OCI-LY1 (cell line): ENCODE results near the gene SEL1L3.

Experiments used
- H2AFZ ChIP-seq: fragments of 200-600 bp; sonication (generic), shearing (Covaris generic); 2 replicates; pipeline ENCODE4 v1.6.0; 2014; ENCODE audit warnings: antibody characterized with exemption, mild to moderate bottlenecking, low read length
- H3F3A ChIP-seq: fragments of 200-600 bp; sonication (generic), shearing (Covaris generic); 2 replicates; pipeline ENCODE4 v1.6.0; 2014; ENCODE audit warnings: mild to moderate bottlenecking, antibody characterized with exemption, low read length, moderate library complexity; ENCODE audit not compliant: insufficient read depth
- H3K27ac ChIP-seq: fragments of 200-600 bp; sonication (generic); 2 replicates; pipeline ENCODE4 v1.5.1; 2014; ENCODE audit warnings: low read length, mixed run types, mild to moderate bottlenecking, low read depth; ENCODE audit not compliant: poor library complexity, severe bottlenecking
- H3K27me3 ChIP-seq: fragments of 200-600 bp; sonication (generic); 2 replicates; pipeline ENCODE4 v1.6.0; 2014; ENCODE audit warnings: antibody characterized with exemption, mild to moderate bottlenecking, low read length, moderate library complexity; ENCODE audit not compliant: insufficient read depth
- H3K36me3 ChIP-seq: fragments of 200-600 bp; sonication (generic); 2 replicates; pipeline ENCODE4 v1.6.1; 2014; ENCODE audit warnings: mild to moderate bottlenecking, antibody characterized with exemption, low read length, moderate library complexity, mixed read lengths; ENCODE audit not compliant: insufficient read depth
- H3K4me1 ChIP-seq: fragments of 200-600 bp; sonication (generic); 2 replicates; pipeline ENCODE4 v1.5.1; 2014; ENCODE audit warnings: mild to moderate bottlenecking, low read length, moderate library complexity; ENCODE audit not compliant: insufficient read depth, severe bottlenecking
- H3K4me2 ChIP-seq: fragments of 200-600 bp; sonication (generic), shearing (Covaris generic); 2 replicates; pipeline ENCODE4 v1.6.1; 2014; ENCODE audit warnings: low read length
- H3K4me3 ChIP-seq: fragments of 200-600 bp; sonication (generic); 2 replicates; pipeline ENCODE4 v1.5.1; 2014; ENCODE audit warnings: low read length, low read depth, mild to moderate bottlenecking, mixed read lengths; ENCODE audit not compliant: poor library complexity, severe bottlenecking
- H3K79me2 ChIP-seq: fragments of 200-600 bp; shearing (Covaris generic); 2 replicates; pipeline ENCODE4 v1.6.1; 2016; ENCODE audit warnings: mixed run types, low read length, mixed read lengths; ENCODE audit not compliant: insufficient read depth
- H3K9ac ChIP-seq: fragments of 200-600 bp; sonication (generic), shearing (Covaris generic); 2 replicates; pipeline ENCODE4 v1.6.1; 2014; ENCODE audit warnings: mild to moderate bottlenecking, low read length, mixed read lengths
- H3K9me2 ChIP-seq: fragments of 200-600 bp; sonication (generic), shearing (Covaris generic); 2 replicates; pipeline ENCODE4 v1.6.1; 2014; ENCODE audit warnings: low read depth, mild to moderate bottlenecking, low read length, mixed read lengths
- H3K9me3 ChIP-seq: fragments of 200-600 bp; shearing (Covaris generic); 2 replicates; pipeline ENCODE4 v1.6.1; 2014; ENCODE audit warnings: low read length, mixed read lengths
- H4K20me1 ChIP-seq: fragments of 200-600 bp; sonication (generic), shearing (Covaris generic); 2 replicates; pipeline ENCODE4 v1.6.0; 2016; ENCODE audit warnings: mild to moderate bottlenecking, low read length; ENCODE audit not compliant: insufficient read depth
- EZH2 ChIP-seq: fragments of 200-600 bp; sonication (generic), shearing (Covaris generic); IDR thresholded peaks from 2 replicates; pipeline ENCODE4 v1.8.0; 2017; ENCODE audit warnings: borderline replicate concordance, mixed run types, mild to moderate bottlenecking, antibody characterized with exemption, low read length, moderate library complexity, mixed read lengths
- TF ChIP-seq, protein P1 (sequence below): fragments of 200-600 bp; sonication (generic), shearing (Covaris generic); IDR thresholded peaks from 2 replicates; pipeline ENCODE4 v1.5.1; 2017; ENCODE audit warnings: mild to moderate bottlenecking, antibody characterized with exemption, low read length, moderate library complexity, mixed read lengths

The SEL1L3 gene

DNA sequence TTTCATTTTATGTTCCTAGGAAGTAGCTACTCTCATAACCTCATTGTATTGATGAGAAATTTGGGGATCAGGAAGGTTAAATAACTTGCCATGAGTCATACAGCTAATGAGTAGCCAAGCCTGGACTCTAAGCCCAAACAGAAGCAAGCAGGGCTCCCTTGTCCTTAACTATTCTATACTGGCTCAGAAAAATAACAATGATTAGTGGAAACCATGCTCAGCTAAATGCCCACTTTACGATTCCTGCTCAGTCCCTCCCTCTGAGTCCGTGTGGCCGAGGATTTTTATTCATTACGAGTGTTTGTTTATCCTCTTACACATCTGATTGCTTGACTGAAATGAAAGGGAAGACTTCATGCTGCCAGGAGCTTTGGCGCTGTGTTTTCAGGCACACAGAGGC lies 106.3 kb downstream of the SEL1L3 start:
- Histone ChIP-seq H3K79me2 (no peaks in the 10 kb centered on the region), H2AFZ (no peak overlapping the region), H3K36me3 (peaks cover 65% of the 10 kb centered on the region), H3F3A (no peaks in the 10 kb centered on the region), H3K9me2 (no peaks in the 10 kb centered on the region), H3K27me3 (no peaks in the 10 kb centered on the region), H3K4me1 (no peaks in the 10 kb centered on the region), H4K20me1 (no peaks in the 10 kb centered on the region), H3K27ac (no peak overlapping the region), H3K9ac (no peak overlapping the region), H3K9me3 (no peaks in the 10 kb centered on the region), H3K4me3 (no peak overlapping the region), H3K4me2 (no peak overlapping the region)
- no peak for TF ChIP-seq EZH2
- TF ChIP-seq, protein P1, sequence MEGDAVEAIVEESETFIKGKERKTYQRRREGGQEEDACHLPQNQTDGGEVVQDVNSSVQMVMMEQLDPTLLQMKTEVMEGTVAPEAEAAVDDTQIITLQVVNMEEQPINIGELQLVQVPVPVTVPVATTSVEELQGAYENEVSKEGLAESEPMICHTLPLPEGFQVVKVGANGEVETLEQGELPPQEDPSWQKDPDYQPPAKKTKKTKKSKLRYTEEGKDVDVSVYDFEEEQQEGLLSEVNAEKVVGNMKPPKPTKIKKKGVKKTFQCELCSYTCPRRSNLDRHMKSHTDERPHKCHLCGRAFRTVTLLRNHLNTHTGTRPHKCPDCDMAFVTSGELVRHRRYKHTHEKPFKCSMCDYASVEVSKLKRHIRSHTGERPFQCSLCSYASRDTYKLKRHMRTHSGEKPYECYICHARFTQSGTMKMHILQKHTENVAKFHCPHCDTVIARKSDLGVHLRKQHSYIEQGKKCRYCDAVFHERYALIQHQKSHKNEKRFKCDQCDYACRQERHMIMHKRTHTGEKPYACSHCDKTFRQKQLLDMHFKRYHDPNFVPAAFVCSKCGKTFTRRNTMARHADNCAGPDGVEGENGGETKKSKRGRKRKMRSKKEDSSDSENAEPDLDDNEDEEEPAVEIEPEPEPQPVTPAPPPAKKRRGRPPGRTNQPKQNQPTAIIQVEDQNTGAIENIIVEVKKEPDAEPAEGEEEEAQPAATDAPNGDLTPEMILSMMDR = no peak

DNA sequence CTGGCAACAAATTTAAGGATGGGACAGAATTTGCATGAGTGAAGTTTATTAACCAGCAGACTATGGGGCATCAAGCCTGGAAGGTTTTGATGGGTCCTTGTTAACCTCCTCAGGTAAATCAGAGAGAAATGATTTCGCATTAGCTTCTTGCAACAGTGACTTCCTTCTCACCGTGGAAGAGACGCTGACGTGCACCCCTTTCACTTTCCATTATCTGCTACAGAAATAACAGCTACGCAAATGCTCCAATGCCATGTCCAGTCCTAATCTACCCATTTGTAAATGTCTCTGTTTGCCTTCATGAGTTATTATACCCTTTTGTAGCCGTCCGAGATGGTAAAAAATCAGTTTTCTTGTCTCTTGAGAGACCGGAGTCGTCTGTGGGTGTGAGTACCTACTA lies 106.9 kb downstream of the SEL1L3 start:
- no peaks in the 10 kb centered on the region for H4K20me1 ChIP-seq
- H2AFZ ChIP-seq = no peak overlapping the region
- no peaks in the 10 kb centered on the region for H3K27me3 ChIP-seq
- peaks cover 63% of the 10 kb centered on the region for H3K36me3 ChIP-seq
- no peak for TF ChIP-seq EZH2
- TF ChIP-seq, protein P1 = no peak
- H3K4me1 ChIP-seq = no peaks in the 10 kb centered on the region
- no peak overlapping the region for H3K9ac ChIP-seq
- no peak overlapping the region for H3K4me2 ChIP-seq
- no peak overlapping the region for H3K4me3 ChIP-seq
- no peak overlapping the region for H3K27ac ChIP-seq
- H3K79me2 ChIP-seq = no peaks in the 10 kb centered on the region
- no peaks in the 10 kb centered on the region for H3K9me3 ChIP-seq
- H3K9me2 ChIP-seq = no peaks in the 10 kb centered on the region
- H3F3A ChIP-seq = no peaks in the 10 kb centered on the region

DNA sequence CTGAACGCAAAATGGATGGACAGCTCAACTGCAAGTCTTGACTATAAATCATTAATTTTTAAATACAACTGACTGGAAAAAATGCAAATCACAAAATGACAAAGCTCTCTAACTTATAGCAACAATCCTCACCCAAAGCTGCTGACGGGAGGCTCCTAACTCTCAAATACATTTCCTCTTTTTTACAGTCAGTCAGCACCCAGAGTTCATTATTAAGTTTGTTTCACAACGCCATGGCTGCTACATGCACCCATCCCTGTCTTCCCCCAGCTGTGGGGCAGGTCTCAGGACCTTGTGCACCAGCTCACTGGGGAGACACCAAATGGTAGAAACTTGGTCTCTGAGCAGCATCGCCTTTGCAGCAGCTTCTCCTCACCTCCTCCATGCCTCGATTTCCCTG lies 109.5 kb downstream of the SEL1L3 start:
- H3K4me2 ChIP-seq = no peak overlapping the region
- H3K79me2 ChIP-seq = no peaks in the 10 kb centered on the region
- no peak overlapping the region for H3K4me3 ChIP-seq
- no peak overlapping the region for H2AFZ ChIP-seq
- H4K20me1 ChIP-seq = no peaks in the 10 kb centered on the region
- H3F3A ChIP-seq = no peaks in the 10 kb centered on the region
- no peaks in the 10 kb centered on the region for H3K4me1 ChIP-seq
- no peak overlapping the region for H3K27ac ChIP-seq
- H3K36me3 ChIP-seq = peaks cover 57% of the 10 kb centered on the region
- H3K9me3 ChIP-seq = no peaks in the 10 kb centered on the region
- TF ChIP-seq, protein P1 = no peak
- no peak for TF ChIP-seq EZH2
- H3K9ac ChIP-seq = no peak overlapping the region
- H3K9me2 ChIP-seq = no peaks in the 10 kb centered on the region
- H3K27me3 ChIP-seq = no peaks in the 10 kb centered on the region
